ENCODE data around the gene ACAT2.

- TF ChIP-seq, protein P1, sequence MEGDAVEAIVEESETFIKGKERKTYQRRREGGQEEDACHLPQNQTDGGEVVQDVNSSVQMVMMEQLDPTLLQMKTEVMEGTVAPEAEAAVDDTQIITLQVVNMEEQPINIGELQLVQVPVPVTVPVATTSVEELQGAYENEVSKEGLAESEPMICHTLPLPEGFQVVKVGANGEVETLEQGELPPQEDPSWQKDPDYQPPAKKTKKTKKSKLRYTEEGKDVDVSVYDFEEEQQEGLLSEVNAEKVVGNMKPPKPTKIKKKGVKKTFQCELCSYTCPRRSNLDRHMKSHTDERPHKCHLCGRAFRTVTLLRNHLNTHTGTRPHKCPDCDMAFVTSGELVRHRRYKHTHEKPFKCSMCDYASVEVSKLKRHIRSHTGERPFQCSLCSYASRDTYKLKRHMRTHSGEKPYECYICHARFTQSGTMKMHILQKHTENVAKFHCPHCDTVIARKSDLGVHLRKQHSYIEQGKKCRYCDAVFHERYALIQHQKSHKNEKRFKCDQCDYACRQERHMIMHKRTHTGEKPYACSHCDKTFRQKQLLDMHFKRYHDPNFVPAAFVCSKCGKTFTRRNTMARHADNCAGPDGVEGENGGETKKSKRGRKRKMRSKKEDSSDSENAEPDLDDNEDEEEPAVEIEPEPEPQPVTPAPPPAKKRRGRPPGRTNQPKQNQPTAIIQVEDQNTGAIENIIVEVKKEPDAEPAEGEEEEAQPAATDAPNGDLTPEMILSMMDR (IDR thresholded peaks at IDR 0.05; ENCODE audit: low read depth, low read length, poor library complexity, severe bottlenecking), result no peak
- no peak for TF ChIP-seq EZH2phosphoT487 (IDR thresholded peaks at IDR 0.05; ENCODE audit: borderline replicate concordance, low read length)
Observed at GRCh38 chr6:159736908-159737307, 24.9 kb upstream of the ACAT2 start.

Measured in DOHH2 (cell line).